Stimulated activated naive B cell treated with anti-CD40 and anti-IgM and Interleukin-4, amounts not matched to agents 10 μg/mL and 1 μg/mL and 100 μg/mL, for 72 hours (primary cell): ENCODE measurements around the gene CHRM4.
"Not testable (repeated sequence)": the region's sequence is repeated elsewhere in the genome, so short reads cannot be mapped to it uniquely, and the experiment has no call there.

Source experiments
- ATAC-seq, 2 donors: fragments of 150-1000 bp; cut with Tn5 transposase; replicated peaks; 2 replicates each; pipeline ENCODE4 v1.10.0; 2021; ENCODE audit warnings: moderate library complexity in 1 of 2
- DNase-seq: peaks from one replicate; pipeline ENCODE4 v3.0.0; 2021
- H3K27ac Mint-ChIP-seq: one replicate; pipeline ENCODE4 v1.8.0; 2022; ENCODE audit warnings: mild to moderate bottlenecking, mixed read lengths
- H3K27me3 Mint-ChIP-seq, 2 donors: one replicate each; pipeline ENCODE4 v1.8.0; 2022; ENCODE audit warnings: mixed read lengths in 2 of 2
- H3K36me3 Mint-ChIP-seq, 2 donors: one replicate each; pipeline ENCODE4 v1.8.0; 2022; ENCODE audit warnings: mixed read lengths in 2 of 2, mild to moderate bottlenecking in 1 of 2
- H3K4me1 Mint-ChIP-seq, 2 donors: one replicate each; pipeline ENCODE4 v1.8.0; 2022; ENCODE audit warnings: mixed read lengths in 2 of 2, mild to moderate bottlenecking in 1 of 2
- H3K4me3 Mint-ChIP-seq, 2 donors: one replicate each; pipeline ENCODE4 v1.8.0; 2022; ENCODE audit warnings: mild to moderate bottlenecking in 2 of 2, mixed read lengths in 2 of 2, moderate library complexity in 1 of 2
- H3K9me3 Mint-ChIP-seq, 2 donors: one replicate each; pipeline ENCODE4 v1.8.0; 2022; ENCODE audit warnings: mixed read lengths in 2 of 2, mild to moderate bottlenecking in 1 of 2

CHRM4 gene

GRCh38 chr11:46381819-46382645 lies 9.5 kb downstream of the CHRM4 start:
- peaks cover 8 to 23% of the 10 kb centered on the region in 2 donors for H3K4me1 Mint-ChIP-seq
- peak; percentile 12 to 13 for ATAC-seq
- no peak for DNase-seq
- H3K27me3 Mint-ChIP-seq, result peaks cover 42 to 47% of the 10 kb centered on the region in 2 donors
- no peaks in the 10 kb centered on the region for H3K9me3 Mint-ChIP-seq
- peaks cover 10 to 18% of the 10 kb centered on the region in 2 donors for H3K36me3 Mint-ChIP-seq
- no peak overlapping the region for H3K27ac Mint-ChIP-seq
- peak overlapping the region; percentile 75 to 81 for H3K4me3 Mint-ChIP-seq

DNA sequence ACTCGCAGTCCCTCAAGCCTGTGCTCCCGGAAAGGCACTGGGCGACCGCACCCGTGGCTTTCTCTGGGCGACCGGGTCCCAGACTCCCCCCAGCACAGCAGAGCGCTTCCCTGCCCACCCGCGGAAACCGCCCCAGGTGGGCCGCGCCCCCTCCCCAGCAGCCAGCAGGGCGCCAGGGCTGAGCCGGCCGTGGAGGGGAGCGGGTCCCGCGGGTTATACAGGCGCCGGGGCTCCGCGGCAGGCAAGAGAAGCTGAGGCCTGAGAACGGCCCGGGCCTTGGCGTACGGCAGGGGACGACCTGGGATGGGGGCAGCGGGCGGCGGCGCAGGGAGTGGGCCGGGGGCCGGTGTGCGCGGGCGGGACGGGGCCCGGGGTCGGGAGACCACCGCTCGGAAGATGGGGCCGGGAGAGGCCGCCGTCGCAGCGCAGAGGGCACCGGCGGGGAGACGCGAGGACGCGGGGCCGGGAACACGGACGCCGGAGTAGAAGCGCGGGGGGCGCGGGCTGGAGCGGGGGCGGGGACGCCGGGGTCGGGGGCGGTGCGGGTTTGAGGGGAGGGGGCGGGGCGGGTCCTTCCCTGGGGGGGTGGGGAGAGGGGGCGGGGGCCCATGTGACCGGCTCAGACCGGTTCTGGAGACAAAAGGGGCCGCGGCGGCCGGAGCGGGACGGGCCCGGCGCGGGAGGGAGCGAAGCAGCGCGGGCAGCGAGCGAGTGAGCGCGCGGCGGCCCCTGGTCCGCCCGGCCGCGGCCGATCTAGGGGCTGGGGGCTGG lies 10.3 kb downstream of the CHRM4 start, which contains the start of gene MDK:
Gene MDK, plus strand, starts transcription at position 622 of the 771 bp plus-strand sequence. CDS start 389 bp downstream, outside the sequence.
- peak within 1 kb of the TSS; percentile 77 to 81 for H3K4me3 Mint-ChIP-seq

DNA sequence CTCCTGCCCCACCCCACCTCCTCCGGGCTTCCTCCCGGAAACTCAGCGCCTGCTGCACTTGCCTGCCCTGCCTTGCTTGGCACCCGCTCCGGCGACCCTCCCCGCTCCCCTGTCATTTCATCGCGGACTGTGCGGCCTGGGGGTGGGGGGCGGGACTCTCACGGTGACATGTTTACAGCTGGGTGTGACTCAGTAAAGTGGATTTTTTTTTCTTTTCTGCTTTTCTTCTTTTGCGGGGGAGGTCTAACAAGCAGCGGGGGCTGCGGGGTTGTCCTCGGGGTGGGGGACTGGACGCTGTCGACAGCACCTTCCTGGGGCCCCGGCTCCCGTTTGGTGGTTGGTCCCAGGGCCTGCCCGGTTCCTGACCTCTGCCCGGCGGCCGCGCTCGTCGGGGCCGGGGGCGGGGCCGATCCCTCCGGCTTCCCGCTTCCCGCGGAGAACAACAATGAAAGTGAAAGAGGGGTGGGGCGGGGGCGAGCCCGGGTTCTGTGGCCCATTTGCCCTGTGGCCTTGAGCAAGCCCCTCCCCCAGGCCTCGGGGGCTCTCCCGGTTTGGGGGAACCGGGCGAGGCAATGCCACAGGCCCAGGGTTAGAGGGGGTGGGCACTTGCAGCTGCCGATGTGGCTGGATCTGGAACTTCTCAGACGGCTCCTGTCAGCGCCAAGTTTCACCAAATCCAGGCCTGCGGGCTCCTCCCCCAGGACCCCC lies 11.1 kb downstream of the CHRM4 start:
- peak; percentile 50 to 57 for ATAC-seq
- peak overlapping the region; percentile 47 for H3K27ac Mint-ChIP-seq
- no peaks in the 10 kb centered on the region for H3K9me3 Mint-ChIP-seq
- DNase-seq, result no peak
- H3K4me1 Mint-ChIP-seq, result peaks cover 8 to 23% of the 10 kb centered on the region in 2 donors
- peaks cover 27 to 31% of the 10 kb centered on the region in 2 donors for H3K27me3 Mint-ChIP-seq
- H3K36me3 Mint-ChIP-seq, result peaks cover 19 to 28% of the 10 kb centered on the region in 2 donors
- H3K4me3 Mint-ChIP-seq, result peak overlapping the region; percentile 77 to 80

More for the DNA sequence above, 10.3 kb downstream of the CHRM4 start, which contains the start of gene MDK:
- no peaks in the 10 kb centered on the region for H3K9me3 Mint-ChIP-seq
- peaks cover 34 to 39% of the 10 kb centered on the region in 2 donors for H3K27me3 Mint-ChIP-seq
- peaks cover 17 to 24% of the 10 kb centered on the region in 2 donors for H3K36me3 Mint-ChIP-seq
- peaks cover 8 to 23% of the 10 kb centered on the region in 2 donors for H3K4me1 Mint-ChIP-seq
- ATAC-seq (peak; percentile 44 to 53), DNase-seq (no peak)
- H3K27ac Mint-ChIP-seq, result peak within 1 kb of the TSS; percentile 56

- Mint-ChIP-seq H3K4me3 (peak overlapping the region; percentile 22 to 50), H3K27me3 (peaks cover 19 to 23% of the 10 kb centered on the region in 2 donors), H3K36me3 (peaks cover 25 to 31% of the 10 kb centered on the region in 2 donors), H3K4me1 (peaks cover 8 to 23% of the 10 kb centered on the region in 2 donors)
- H3K9me3 Mint-ChIP-seq, DNase-seq, H3K27ac Mint-ChIP-seq, ATAC-seq: not testable (repeated sequence)
These were observed 11.9 kb downstream of the CHRM4 start for GRCh38 chr11:46379482-46380293.

DNA sequence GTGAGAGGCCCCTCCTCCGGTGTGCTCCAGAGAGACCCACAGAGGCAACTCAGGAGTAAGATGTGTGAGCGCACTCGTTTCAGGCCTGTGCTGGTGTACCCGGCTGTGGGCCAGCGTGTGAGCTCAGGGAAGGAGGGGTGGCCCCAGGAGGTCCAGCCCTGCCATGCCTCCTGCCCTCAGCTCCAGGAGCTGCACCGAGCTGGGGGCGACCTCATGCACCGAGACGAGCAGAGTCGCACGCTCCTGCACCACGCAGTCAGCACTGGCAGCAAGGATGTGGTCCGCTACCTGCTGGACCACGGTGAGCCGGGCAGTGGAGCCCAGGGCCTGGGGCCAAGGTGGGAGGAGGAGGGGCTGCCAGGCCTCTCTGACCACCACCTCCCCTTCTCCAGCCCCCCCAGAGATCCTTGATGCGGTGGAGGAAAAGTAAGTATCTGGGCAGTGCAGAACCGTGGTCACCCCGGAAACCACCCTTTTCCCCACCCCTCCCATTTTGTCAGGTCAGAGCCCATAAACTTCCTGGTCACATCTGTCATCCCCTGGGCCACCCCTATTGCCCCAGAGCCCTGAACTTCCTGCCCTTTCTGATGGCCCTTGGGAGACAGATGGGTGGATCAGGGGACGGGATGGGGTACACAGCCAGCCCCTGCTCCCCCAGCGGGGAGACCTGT lies 12.6 kb downstream of the CHRM4 start:
- Mint-ChIP-seq H3K27me3 (peaks cover 12 to 16% of the 10 kb centered on the region in 2 donors), H3K27ac (no peak overlapping the region), H3K9me3 (no peaks in the 10 kb centered on the region), H3K4me3 (no peak overlapping the region), H3K4me1 (peaks cover 8 to 23% of the 10 kb centered on the region in 2 donors), H3K36me3 (peaks cover 28 to 34% of the 10 kb centered on the region in 2 donors)
- ATAC-seq (no peak), DNase-seq (no peak)

DNA sequence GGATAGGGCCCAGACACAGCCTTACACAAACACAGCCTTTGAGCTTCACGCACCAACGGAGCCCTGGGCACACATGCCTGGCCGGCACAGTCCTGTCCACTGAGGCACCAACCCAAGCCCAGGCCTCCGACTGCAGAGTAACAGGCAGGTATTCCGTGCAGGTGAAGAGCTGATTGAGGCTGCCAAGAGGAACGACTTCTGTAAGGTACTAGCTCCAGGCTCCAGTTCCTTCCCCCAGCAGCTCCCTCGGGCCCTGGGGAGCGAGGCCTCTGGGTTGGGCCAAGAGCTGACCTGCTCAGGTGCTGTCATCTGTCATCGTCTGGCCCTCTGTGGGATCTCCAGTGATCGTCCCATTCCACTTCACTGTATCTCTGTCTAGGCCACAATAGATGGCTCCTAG lies 13.3 kb downstream of the CHRM4 start:
- DNase-seq, result no peak
- H3K4me3 Mint-ChIP-seq, result no peak overlapping the region
- H3K9me3 Mint-ChIP-seq, result no peaks in the 10 kb centered on the region
- H3K27ac Mint-ChIP-seq, result no peak overlapping the region
- no peak for ATAC-seq
- peaks cover 8 to 23% of the 10 kb centered on the region in 2 donors for H3K4me1 Mint-ChIP-seq
- H3K27me3 Mint-ChIP-seq, result peaks cover 6 to 9% of the 10 kb centered on the region in 2 donors
- peaks cover 31 to 36% of the 10 kb centered on the region in 2 donors for H3K36me3 Mint-ChIP-seq

GRCh38 chr11:46377831-46378230 lies 13.7 kb downstream of the CHRM4 start:
- peaks cover 31 to 36% of the 10 kb centered on the region in 2 donors for H3K36me3 Mint-ChIP-seq
- H3K4me3 Mint-ChIP-seq, result no peak overlapping the region
- H3K27me3 Mint-ChIP-seq, result peaks cover 6 to 8% of the 10 kb centered on the region in 2 donors
- DNase-seq (no peak), ATAC-seq (no peak)
- H3K27ac Mint-ChIP-seq, result no peak overlapping the region
- H3K9me3 Mint-ChIP-seq, result no peaks in the 10 kb centered on the region
- peaks cover 8 to 23% of the 10 kb centered on the region in 2 donors for H3K4me1 Mint-ChIP-seq

DNA sequence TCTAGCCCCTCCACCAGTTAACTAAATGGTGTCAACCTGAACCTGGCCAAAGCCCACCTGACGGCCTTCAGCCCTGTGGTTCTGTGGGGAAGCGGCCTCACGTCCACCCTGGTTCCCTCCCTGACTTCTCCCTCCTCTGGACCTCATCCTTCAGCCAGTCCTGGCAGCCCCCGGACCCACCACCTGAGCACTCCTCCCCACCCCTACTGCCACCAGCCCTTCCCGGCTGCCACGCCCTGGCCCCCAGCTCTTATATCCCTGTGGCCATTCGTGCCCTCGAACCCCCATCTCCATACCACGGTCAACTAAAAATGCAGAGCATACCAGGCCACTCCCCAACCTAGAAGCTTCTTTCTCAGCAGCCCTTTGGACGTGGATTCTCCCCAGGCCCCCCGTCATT lies 14.3 kb downstream of the CHRM4 start:
- H3K27ac Mint-ChIP-seq, result no peak overlapping the region
- no peak for ATAC-seq
- peaks cover 5% of the 10 kb centered on the region in 2 donors for H3K27me3 Mint-ChIP-seq
- peaks cover 36 to 37% of the 10 kb centered on the region in 2 donors for H3K36me3 Mint-ChIP-seq
- DNase-seq, result no peak
- H3K4me1 Mint-ChIP-seq, result peaks cover 8 to 21% of the 10 kb centered on the region in 2 donors
- no peaks in the 10 kb centered on the region for H3K9me3 Mint-ChIP-seq
- no peak overlapping the region for H3K4me3 Mint-ChIP-seq

GRCh38 chr11:46376258-46377050 lies 15.1 kb downstream of the CHRM4 start:
- DNase-seq (no peak), ATAC-seq (no peak)
- Mint-ChIP-seq H3K9me3 (no peaks in the 10 kb centered on the region), H3K4me1 (peaks cover 4 to 16% of the 10 kb centered on the region in 2 donors), H3K36me3 (peaks cover 36 to 39% of the 10 kb centered on the region in 2 donors), H3K27ac (no peak overlapping the region), H3K27me3 (no peaks in the 10 kb centered on the region), H3K4me3 (no peak overlapping the region)

- ATAC-seq, result no peak
- no peaks in the 10 kb centered on the region for H3K9me3 Mint-ChIP-seq
- peaks cover 4 to 12% of the 10 kb centered on the region in 2 donors for H3K4me1 Mint-ChIP-seq
- H3K36me3 Mint-ChIP-seq, result peaks cover 36 to 39% of the 10 kb centered on the region in 2 donors
- H3K4me3 Mint-ChIP-seq, result no peak overlapping the region
- no peak overlapping the region for H3K27ac Mint-ChIP-seq
- DNase-seq, result no peak
- H3K27me3 Mint-ChIP-seq, result no peaks in the 10 kb centered on the region
These were observed 16.0 kb downstream of the CHRM4 start for GRCh38 chr11:46375392-46376101.

GRCh38 chr11:46374815-46375214 lies 16.8 kb downstream of the CHRM4 start:
- H3K27me3 Mint-ChIP-seq, result no peaks in the 10 kb centered on the region
- no peak overlapping the region for H3K27ac Mint-ChIP-seq
- H3K9me3 Mint-ChIP-seq, result no peaks in the 10 kb centered on the region
- ATAC-seq (no peak), DNase-seq (no peak)
- H3K36me3 Mint-ChIP-seq, result peaks cover 42 to 47% of the 10 kb centered on the region in 2 donors
- peaks cover 2 to 7% of the 10 kb centered on the region in 2 donors for H3K4me1 Mint-ChIP-seq
- no peak overlapping the region for H3K4me3 Mint-ChIP-seq
